Transverse colon (tissue), 4 donors: Measurements from ENCODE around the gene MEIS2.

ENCODE experiments used
- EP300 ChIP-seq: sonication (generic); formaldehyde crosslinking; IDR thresholded peaks from one replicate; pipeline ENCODE4 v1.6.1; 2017; ENCODE audit warnings: antibody characterized with exemption, low read depth
- POLR2A ChIP-seq: fragments of 450-650 bp; IDR thresholded peaks from one replicate; pipeline ENCODE4 v1.6.1; 2016; ENCODE audit warnings: antibody characterized with exemption, mild to moderate bottlenecking, moderate library complexity
- POLR2AphosphoS5 ChIP-seq, 3 donors: sonication (generic); formaldehyde crosslinking; IDR thresholded peaks; one replicate each; pipeline ENCODE4 v1.6.1; 2016; ENCODE audit warnings: antibody characterized with exemption in 3 of 3
- TF ChIP-seq, protein P1 (sequence below), 5 experiments: fragments of 200-600 bp in 3 of 5; fragments of 450-650 bp in 2 of 5; sonication (generic) in 3 of 5; IDR thresholded peaks; 1 replicate in 2 of 5; 2 replicates in 3 of 5; pipeline ENCODE4 v1.5.1; 2016 to 2017; ENCODE audit warnings: antibody characterized with exemption in 5 of 5, inconsistent platforms in 3 of 5, mild to moderate bottlenecking in 2 of 5, moderate library complexity in 1 of 5

DNA sequence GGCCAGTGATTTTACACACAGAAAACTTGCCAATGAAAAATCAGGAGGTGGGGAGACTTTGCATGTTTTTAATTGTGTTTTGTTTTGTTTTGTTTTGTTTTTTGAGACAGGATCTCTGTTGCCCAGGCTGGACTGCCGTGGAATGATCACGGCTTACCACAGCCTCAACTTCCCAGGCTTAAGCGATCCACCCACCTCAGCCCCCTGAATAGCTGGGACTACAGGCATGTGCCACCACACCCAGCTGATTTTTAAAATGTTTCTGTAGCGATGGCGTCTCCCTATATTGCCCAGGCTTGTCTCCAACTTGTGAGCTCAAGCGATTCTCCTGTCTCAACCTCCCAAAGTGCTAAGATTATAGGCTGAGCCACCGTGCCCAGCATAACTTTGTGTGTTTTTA lies 46.0 kb downstream of the MEIS2 start:
- TF ChIP-seq, protein P1, sequence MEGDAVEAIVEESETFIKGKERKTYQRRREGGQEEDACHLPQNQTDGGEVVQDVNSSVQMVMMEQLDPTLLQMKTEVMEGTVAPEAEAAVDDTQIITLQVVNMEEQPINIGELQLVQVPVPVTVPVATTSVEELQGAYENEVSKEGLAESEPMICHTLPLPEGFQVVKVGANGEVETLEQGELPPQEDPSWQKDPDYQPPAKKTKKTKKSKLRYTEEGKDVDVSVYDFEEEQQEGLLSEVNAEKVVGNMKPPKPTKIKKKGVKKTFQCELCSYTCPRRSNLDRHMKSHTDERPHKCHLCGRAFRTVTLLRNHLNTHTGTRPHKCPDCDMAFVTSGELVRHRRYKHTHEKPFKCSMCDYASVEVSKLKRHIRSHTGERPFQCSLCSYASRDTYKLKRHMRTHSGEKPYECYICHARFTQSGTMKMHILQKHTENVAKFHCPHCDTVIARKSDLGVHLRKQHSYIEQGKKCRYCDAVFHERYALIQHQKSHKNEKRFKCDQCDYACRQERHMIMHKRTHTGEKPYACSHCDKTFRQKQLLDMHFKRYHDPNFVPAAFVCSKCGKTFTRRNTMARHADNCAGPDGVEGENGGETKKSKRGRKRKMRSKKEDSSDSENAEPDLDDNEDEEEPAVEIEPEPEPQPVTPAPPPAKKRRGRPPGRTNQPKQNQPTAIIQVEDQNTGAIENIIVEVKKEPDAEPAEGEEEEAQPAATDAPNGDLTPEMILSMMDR (IDR thresholded peaks at IDR 0.05), result no peak
- TF ChIP-seq POLR2AphosphoS5 (IDR thresholded peaks at IDR 0.05), result no peak
- TF ChIP-seq POLR2A, result no peak
- TF ChIP-seq EP300, result no peak
